ENCODE results near the gene SNU13.
"Not testable (repeated sequence)": the region's sequence is repeated elsewhere in the genome, so short reads cannot be mapped to it uniquely, and the experiment has no call there.

Gene SNU13
- total RNA-seq = 77.6 to 88.0 reads per million in 2 donors

GRCh38 chr22:41688365-41689211 is at the start of gene SNU13:
Gene SNU13 (minus strand): TSS chr22:41688867. CDS start chr22:41688796, 71 bp downstream.
- peak; percentile 86 to 96 (median 90) for DNase-seq

- DNase-seq = not testable (repeated sequence)
These were observed 44.6 kb upstream of the SNU13 start for GRCh38 chr22:41733241-41733640.

- DNase-seq = no peak
These were observed 43.6 kb upstream of the SNU13 start for GRCh38 chr22:41732096-41732772.

GRCh38 chr22:41731609-41732008 is 42.9 kb upstream of the SNU13 start:
- DNase-seq = no peak

DNA sequence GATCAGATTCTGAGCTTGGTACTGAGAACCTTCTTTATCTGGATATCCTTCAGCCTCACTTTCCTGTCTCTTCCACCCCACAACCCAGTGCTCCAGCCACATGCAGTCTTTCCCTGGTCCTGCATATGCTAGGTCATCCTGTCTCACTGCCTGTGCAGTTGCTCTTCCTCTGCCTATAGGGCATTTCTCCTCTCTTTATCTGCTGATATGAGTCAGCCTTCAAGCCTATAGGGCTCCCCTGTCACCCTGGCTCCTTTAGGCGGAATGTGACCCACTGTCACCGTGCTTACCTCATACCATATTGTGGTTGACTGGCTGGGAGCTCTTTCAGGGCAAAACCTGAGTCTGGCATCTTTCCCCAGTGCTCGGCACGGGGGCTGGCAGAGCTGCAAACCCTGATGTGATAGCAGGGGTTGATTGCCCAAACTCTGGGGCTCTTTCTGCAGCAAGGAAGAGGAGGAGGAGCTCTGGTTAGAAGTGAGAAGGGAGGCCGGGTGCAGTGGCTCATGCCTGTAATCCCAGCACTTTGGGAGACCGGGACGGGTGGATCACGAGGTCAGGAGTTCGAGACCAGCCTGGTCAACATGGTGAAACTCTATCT is 36.9 kb upstream of the SNU13 start:
- no peak for DNase-seq

DNA sequence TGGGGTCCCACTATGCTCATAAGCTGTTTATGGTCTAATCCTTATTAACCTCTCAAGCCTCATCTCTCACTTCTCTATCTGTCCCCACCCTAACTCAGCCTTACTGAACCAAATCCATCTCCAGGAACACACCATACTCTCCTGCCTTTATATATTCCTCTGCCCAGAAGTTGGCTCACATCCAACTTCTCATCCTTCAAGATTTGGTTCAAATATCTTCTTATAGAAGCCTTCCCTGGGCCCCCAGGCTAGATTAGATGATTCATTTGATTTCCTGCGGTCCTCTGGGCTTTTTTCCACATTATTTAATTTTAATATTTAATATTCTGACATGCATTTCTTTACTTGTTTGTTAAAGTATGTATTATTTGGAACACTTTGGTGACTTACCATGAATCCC is 33.8 kb upstream of the SNU13 start:
- no peak for DNase-seq

- no peak for DNase-seq
These were observed 24.3 kb upstream of the SNU13 start for GRCh38 chr22:41713004-41713403.

DNA sequence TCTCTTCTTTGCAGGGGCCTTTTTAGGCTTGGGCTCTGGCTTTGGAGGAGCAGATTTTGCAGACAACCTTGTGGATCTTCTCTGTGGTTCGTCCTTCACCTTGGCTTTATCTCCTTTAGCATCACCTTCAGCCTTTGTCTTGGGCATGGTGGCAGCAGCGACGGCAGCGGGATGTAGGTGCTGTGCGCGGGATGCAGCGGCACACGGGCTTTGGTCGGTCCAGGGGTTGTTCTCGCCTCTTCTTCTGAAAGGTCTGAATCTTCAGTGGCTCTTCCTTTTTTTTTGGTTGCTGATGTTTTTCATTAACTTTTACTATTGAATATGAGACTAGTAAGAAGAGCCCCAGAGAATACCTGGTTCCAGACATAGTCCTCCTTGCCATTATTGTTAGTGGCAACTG is 20.7 kb upstream of the SNU13 start:
- DNase-seq = no peak

- DNase-seq = no peak
These were observed 14.1 kb upstream of the SNU13 start for GRCh38 chr22:41702763-41703162.

- DNase-seq = no peak
These were observed 11.4 kb upstream of the SNU13 start for GRCh38 chr22:41700108-41700364.

- peak; percentile 72 to 92 (median 86) for DNase-seq
These were observed 10.8 kb upstream of the SNU13 start, which contains the start of gene MEI1 for GRCh38 chr22:41699264-41700107. Gene MEI1 (plus strand): TSS chr22:41699503. CDS start chr22:41699539, 36 bp downstream.

- peak; percentile 70 to 95 (median 86) for DNase-seq
These were observed 8.6 kb upstream of the SNU13 start for GRCh38 chr22:41697126-41697775.

- DNase-seq = no peak
These were observed 8.0 kb upstream of the SNU13 start for GRCh38 chr22:41696703-41697102.

DNA sequence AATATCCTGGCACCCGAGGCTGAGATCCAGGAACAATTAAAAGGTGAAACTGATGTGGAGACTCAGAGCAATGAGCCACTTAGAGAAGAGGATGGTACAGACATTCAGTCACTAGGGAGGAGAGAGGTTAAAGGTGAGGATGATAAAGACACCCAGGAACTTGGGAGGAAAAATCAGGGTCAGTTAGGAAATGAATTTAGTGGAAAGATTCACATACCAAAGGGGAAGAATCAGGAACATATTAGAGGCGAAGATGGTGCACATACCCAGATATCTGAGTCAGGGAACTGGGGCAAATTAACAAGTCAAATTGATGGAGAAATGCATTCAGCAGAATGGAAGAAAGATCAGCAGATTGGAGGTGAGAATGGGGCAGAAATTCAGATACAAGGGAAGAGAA is 6.5 kb upstream of the SNU13 start:
- DNase-seq = no peak

DNA sequence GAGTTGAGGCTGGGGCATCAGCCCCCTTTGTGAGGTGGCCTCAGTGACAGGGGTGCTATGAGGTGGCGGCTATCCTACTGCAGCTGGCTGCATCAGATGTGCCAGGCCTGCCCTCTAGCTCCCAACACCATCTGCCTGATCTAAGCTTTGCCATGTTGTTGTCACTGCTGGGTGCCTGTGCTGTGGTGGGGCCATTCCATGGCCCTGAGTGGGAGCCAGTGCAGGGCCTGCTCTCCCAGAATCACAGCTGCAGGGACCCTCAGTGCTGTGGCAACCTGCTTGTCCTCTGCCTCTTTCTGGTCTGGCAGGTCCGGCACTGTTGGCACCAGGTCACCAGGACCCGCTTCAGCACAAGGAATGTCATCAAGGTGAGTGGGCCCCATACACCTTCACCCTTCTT is 1.8 kb upstream of the SNU13 start:
- no peak for DNase-seq

DNA sequence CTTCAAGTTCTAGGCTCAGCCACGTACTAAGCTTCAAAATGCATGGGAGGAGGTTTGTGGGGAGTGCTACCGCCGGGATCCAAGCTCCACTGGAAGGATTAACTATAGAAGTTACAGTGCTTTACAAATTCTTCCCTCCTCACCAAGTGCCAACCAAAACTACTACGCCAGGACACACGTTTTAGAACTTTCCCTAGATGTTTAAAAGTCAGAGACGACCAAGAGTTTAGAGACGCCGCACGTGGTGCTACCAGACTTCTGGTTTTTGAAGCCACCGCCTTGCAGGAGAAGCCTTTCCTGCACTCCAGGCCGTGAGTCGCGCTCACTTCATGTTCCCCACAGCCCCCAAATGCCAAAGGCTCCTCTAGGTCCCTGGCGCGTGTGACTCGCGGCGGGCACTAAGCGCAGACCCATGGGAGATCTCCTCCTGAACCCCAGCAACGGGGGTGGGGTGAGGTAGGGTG is 734 bp downstream of the SNU13 start:
- peak in 1 of 5 experiments; percentile 40 for DNase-seq

GRCh38 chr22:41686890-41687289 is 1.8 kb downstream of the SNU13 start:
- DNase-seq = not testable (repeated sequence)

DNA sequence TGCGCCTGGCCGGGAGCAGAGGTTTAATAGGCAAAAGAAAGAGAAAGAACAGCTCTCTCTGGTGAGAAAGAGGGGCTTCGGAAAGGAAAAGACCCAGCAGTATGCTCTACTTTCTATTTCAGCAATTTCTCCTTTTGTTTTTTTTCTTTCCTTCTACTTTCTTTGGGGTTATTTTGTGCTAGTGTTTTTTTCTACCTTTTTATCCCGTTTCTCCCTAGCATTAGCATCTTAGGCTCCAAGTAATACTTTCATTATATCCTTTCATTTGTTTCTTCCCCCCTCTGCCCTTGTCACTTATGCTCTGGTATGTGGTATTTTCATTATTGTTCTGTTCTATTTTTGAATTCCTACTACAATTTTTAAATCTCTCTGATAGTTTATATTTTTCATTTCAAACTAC is 4.5 kb downstream of the SNU13 start:
- DNase-seq = no peak

GRCh38 chr22:41683616-41684015 is 5.1 kb downstream of the SNU13 start:
- DNase-seq = no peak

GRCh38 chr22:41683052-41683451 is 5.6 kb downstream of the SNU13 start:
- no peak for DNase-seq

GRCh38 chr22:41682033-41682807 is 6.4 kb downstream of the SNU13 start:
- peak; percentile 62 to 87 (median 77) for DNase-seq

Measured in T-helper 2 cell (primary cell).